Mesendoderm (in vitro differentiated cells): ENCODE results near the gene CDH23.

ENCODE experiments used
- DNase-seq: peaks from one replicate; pipeline ENCODE4 v3.0.0; 2013
- H2AK5ac ChIP-seq: 2 replicates; pipeline ENCODE4 v1.6.1; 2013; ENCODE audit warnings: low read length, inconsistent platforms
- H2BK120ac ChIP-seq: 2 replicates; pipeline ENCODE4 v1.6.1; 2013; ENCODE audit warnings: low read depth, mild to moderate bottlenecking, low read length, moderate library complexity, mixed read lengths
- H2BK15ac ChIP-seq: replicated peaks from 2 replicates; pipeline ENCODE4 v1.6.1; 2013; ENCODE audit warnings: low read depth, mild to moderate bottlenecking, moderate library complexity
- H2BK5ac ChIP-seq: 2 replicates; pipeline ENCODE4 v1.6.1; 2013; ENCODE audit warnings: low read length, inconsistent platforms
- H3K18ac ChIP-seq: 2 replicates; pipeline ENCODE4 v1.6.1; 2013; ENCODE audit warnings: mild to moderate bottlenecking, low read length, mixed read lengths
- H3K23ac ChIP-seq: one replicate; pipeline ENCODE4 v1.6.1; 2013; ENCODE audit warnings: low read length
- H3K27ac ChIP-seq: 2 replicates; pipeline ENCODE4 v1.5.1; 2013; ENCODE audit warnings: low read depth, mild to moderate bottlenecking, inconsistent platforms, low read length, moderate library complexity
- H3K27me3 ChIP-seq: 2 replicates; pipeline ENCODE4 v1.6.1; 2013; ENCODE audit warnings: low read length, control low read depth, mild to moderate bottlenecking, inconsistent platforms; ENCODE audit not compliant: insufficient read depth, poor library complexity
- H3K36me3 ChIP-seq: 2 replicates; pipeline ENCODE4 v1.6.1; 2013; ENCODE audit warnings: low read length, inconsistent platforms; ENCODE audit not compliant: control insufficient read depth, insufficient read depth
- H3K4ac ChIP-seq: one replicate; pipeline ENCODE4 v1.6.1; 2013; ENCODE audit warnings: low read depth, mild to moderate bottlenecking, low read length, moderate library complexity
- H3K4me1 ChIP-seq: 2 replicates; pipeline ENCODE4 v1.6.1; 2013; ENCODE audit warnings: low read depth, low read length, inconsistent platforms; ENCODE audit not compliant: control insufficient read depth
- H3K4me2 ChIP-seq: 2 replicates; pipeline ENCODE4 v1.6.1; 2013; ENCODE audit warnings: low read length
- H3K4me3 ChIP-seq: 2 replicates; pipeline ENCODE4 v1.5.1; 2013; ENCODE audit warnings: mild to moderate bottlenecking, low read length
- H3K56ac ChIP-seq: one replicate; pipeline ENCODE4 v1.6.1; 2013; ENCODE audit warnings: low read length
- H3K79me1 ChIP-seq: 2 replicates; pipeline ENCODE4 v1.6.1; 2013; ENCODE audit warnings: low read length, inconsistent platforms
- H3K79me2 ChIP-seq: 2 replicates; pipeline ENCODE4 v1.6.1; 2013; ENCODE audit warnings: mild to moderate bottlenecking, low read length; ENCODE audit not compliant: control insufficient read depth, insufficient read depth
- H3K9ac ChIP-seq: 2 replicates; pipeline ENCODE4 v1.6.1; 2013; ENCODE audit warnings: low read length, inconsistent platforms
- H4K5ac ChIP-seq: one replicate; pipeline ENCODE4 v1.6.1; 2013; ENCODE audit warnings: low read length
- H4K8ac ChIP-seq: one replicate; pipeline ENCODE4 v1.6.1; 2013; ENCODE audit warnings: low read depth, mild to moderate bottlenecking, control low read depth, low read length, moderate library complexity
- WGBS: extraction: QIAGEN DNeasy Blood & Tissue Kit; methylation state at CpG from one replicate; pipeline ENCODE4 v1.1.7; 2013; ENCODE audit warnings: low lambda C conversion rate, missing lambda C conversion rate; ENCODE audit not compliant: insufficient coverage; ENCODE audit errors: extremely low coverage; 5-methylcytosine and 5-hydroxymethylcytosine counted together

Gene CDH23

GRCh38 chr10:71522442-71523144 is 125.9 kb downstream of the CDH23 start:
- WGBS, result no CpG with 5 or more reads among the region's 5 CpGs
- H3K4me1 ChIP-seq, result no peaks in the 10 kb centered on the region

GRCh38 chr10:71523756-71524155 is 127.0 kb downstream of the CDH23 start:
- no peak overlapping the region for H4K8ac ChIP-seq
- no peak for DNase-seq
- no peak overlapping the region for H3K56ac ChIP-seq
- no peaks in the 10 kb centered on the region for H3K27me3 ChIP-seq
- H4K5ac ChIP-seq, result no peak overlapping the region
- H3K36me3 ChIP-seq, result no peaks in the 10 kb centered on the region
- no CpG with 5 or more reads among the region's 6 CpGs for WGBS
- H2AK5ac ChIP-seq, result no peak overlapping the region
- no peak overlapping the region for H2BK120ac ChIP-seq
- H3K18ac ChIP-seq, result no peak overlapping the region
- no peak overlapping the region for H2BK15ac ChIP-seq
- no peak overlapping the region for H2BK5ac ChIP-seq
- peaks cover 7% of the 10 kb centered on the region for H3K4me1 ChIP-seq
- no peak overlapping the region for H3K23ac ChIP-seq
- H3K79me2 ChIP-seq, result no peaks in the 10 kb centered on the region
- no peak overlapping the region for H3K27ac ChIP-seq
- H3K4ac ChIP-seq, result no peak overlapping the region
- no peak overlapping the region for H3K4me3 ChIP-seq
- H3K4me2 ChIP-seq, result no peak overlapping the region
- no peak overlapping the region for H3K9ac ChIP-seq
- H3K79me1 ChIP-seq, result no peaks in the 10 kb centered on the region

More at GRCh38 chr10:71522442-71523144, 125.9 kb downstream of the CDH23 start:
- peak; percentile 43 for DNase-seq
- no peak overlapping the region for H3K4me2 ChIP-seq
- H3K9ac ChIP-seq, result no peak overlapping the region
- no peak overlapping the region for H3K27ac ChIP-seq
- H3K79me2 ChIP-seq, result no peaks in the 10 kb centered on the region
- no peak overlapping the region for H2AK5ac ChIP-seq
- H2BK5ac ChIP-seq, result no peak overlapping the region
- H4K8ac ChIP-seq, result no peak overlapping the region
- H4K5ac ChIP-seq, result no peak overlapping the region
- no peaks in the 10 kb centered on the region for H3K27me3 ChIP-seq
- H3K18ac ChIP-seq, result no peak overlapping the region
- H3K79me1 ChIP-seq, result no peaks in the 10 kb centered on the region
- no peak overlapping the region for H3K23ac ChIP-seq
- H3K56ac ChIP-seq, result no peak overlapping the region
- H2BK15ac ChIP-seq, result no peak overlapping the region
- H3K4ac ChIP-seq, result no peak overlapping the region
- H2BK120ac ChIP-seq, result no peak overlapping the region
- H3K36me3 ChIP-seq, result no peaks in the 10 kb centered on the region
- no peak overlapping the region for H3K4me3 ChIP-seq

GRCh38 chr10:71525092-71525491 is 128.4 kb downstream of the CDH23 start:
- no peak overlapping the region for H3K4me2 ChIP-seq
- H2AK5ac ChIP-seq, result no peak overlapping the region
- H3K9ac ChIP-seq, result no peak overlapping the region
- H2BK15ac ChIP-seq, result no peak overlapping the region
- H3K79me1 ChIP-seq, result no peaks in the 10 kb centered on the region
- H3K18ac ChIP-seq, result no peak overlapping the region
- no peak overlapping the region for H3K4me3 ChIP-seq
- H3K36me3 ChIP-seq, result no peaks in the 10 kb centered on the region
- H2BK120ac ChIP-seq, result no peak overlapping the region
- H3K56ac ChIP-seq, result no peak overlapping the region
- H4K5ac ChIP-seq, result no peak overlapping the region
- no peak overlapping the region for H3K27ac ChIP-seq
- no peak overlapping the region for H3K23ac ChIP-seq
- no peak overlapping the region for H2BK5ac ChIP-seq
- H4K8ac ChIP-seq, result no peak overlapping the region
- H3K4ac ChIP-seq, result no peak overlapping the region
- no peak for DNase-seq
- no CpG with 5 or more reads among the region's 5 CpGs for WGBS
- H3K4me1 ChIP-seq, result peaks cover 9% of the 10 kb centered on the region
- no peaks in the 10 kb centered on the region for H3K27me3 ChIP-seq
- no peaks in the 10 kb centered on the region for H3K79me2 ChIP-seq

GRCh38 chr10:71525721-71526120 is 129.0 kb downstream of the CDH23 start:
- DNase-seq, result no peak
- Histone ChIP-seq H2BK15ac (no peak overlapping the region), H3K56ac (no peak overlapping the region), H4K5ac (no peak overlapping the region), H3K4ac (no peak overlapping the region), H3K36me3 (no peaks in the 10 kb centered on the region), H3K27ac (no peak overlapping the region), H3K4me2 (no peak overlapping the region), H4K8ac (no peak overlapping the region), H2BK5ac (no peak overlapping the region), H3K79me1 (no peaks in the 10 kb centered on the region), H2BK120ac (no peak overlapping the region), H3K18ac (no peak overlapping the region), H3K4me1 (peaks cover 9% of the 10 kb centered on the region), H3K9ac (no peak overlapping the region), H3K23ac (no peak overlapping the region), H3K79me2 (no peaks in the 10 kb centered on the region), H3K4me3 (no peak overlapping the region), H2AK5ac (no peak overlapping the region), H3K27me3 (no peaks in the 10 kb centered on the region)
- no CpG with 5 or more reads among the region's 5 CpGs for WGBS

- H3K36me3 ChIP-seq, result no peaks in the 10 kb centered on the region
- H2BK5ac ChIP-seq, result no peak overlapping the region
- WGBS, result no CpG with 5 or more reads among the region's 11 CpGs
- H3K4me1 ChIP-seq, result peaks cover 9% of the 10 kb centered on the region
- no peak overlapping the region for H2BK120ac ChIP-seq
- H3K18ac ChIP-seq, result no peak overlapping the region
- no peaks in the 10 kb centered on the region for H3K27me3 ChIP-seq
- no peak overlapping the region for H3K56ac ChIP-seq
- no peak overlapping the region for H4K8ac ChIP-seq
- no peak overlapping the region for H3K9ac ChIP-seq
- H3K4ac ChIP-seq, result no peak overlapping the region
- no peak overlapping the region for H3K4me3 ChIP-seq
- no peak overlapping the region for H3K4me2 ChIP-seq
- DNase-seq, result no peak
- H3K23ac ChIP-seq, result no peak overlapping the region
- no peak overlapping the region for H2BK15ac ChIP-seq
- no peaks in the 10 kb centered on the region for H3K79me1 ChIP-seq
- no peaks in the 10 kb centered on the region for H3K79me2 ChIP-seq
- H4K5ac ChIP-seq, result no peak overlapping the region
- H3K27ac ChIP-seq, result no peak overlapping the region
- no peak overlapping the region for H2AK5ac ChIP-seq
Observed at GRCh38 chr10:71526653-71527052, 129.9 kb downstream of the CDH23 start.

GRCh38 chr10:71527135-71527534 is 130.4 kb downstream of the CDH23 start:
- Histone ChIP-seq H3K23ac (no peak overlapping the region), H3K79me2 (no peaks in the 10 kb centered on the region), H4K8ac (no peak overlapping the region), H3K4me1 (peaks cover 9% of the 10 kb centered on the region), H2BK5ac (no peak overlapping the region), H3K9ac (no peak overlapping the region), H3K36me3 (no peaks in the 10 kb centered on the region), H3K18ac (no peak overlapping the region), H3K4ac (no peak overlapping the region), H3K56ac (no peak overlapping the region), H2AK5ac (no peak overlapping the region), H3K79me1 (no peaks in the 10 kb centered on the region), H2BK120ac (no peak overlapping the region), H3K4me3 (no peak overlapping the region), H3K27me3 (no peaks in the 10 kb centered on the region), H3K27ac (no peak overlapping the region), H2BK15ac (no peak overlapping the region), H4K5ac (no peak overlapping the region), H3K4me2 (no peak overlapping the region)
- no peak for DNase-seq
- no CpG with 5 or more reads among the region's 12 CpGs for WGBS
